Spleen (tissue), 11 donors: ENCODE results near the gene CDHR2. TPM values are rescaled to one million over a fixed set of nuclear protein-coding genes. Genes with fewer than 3 reads are reported as not detected.

Experiments
- DNase-seq: peaks from one replicate; pipeline ENCODE4 v3.0.0-alpha.2; 2020
- H3K27ac ChIP-seq, 8 donors: fragments of 200-600 bp; sonication (generic) in 7 of 8; 1 replicate in 4 of 8; 2 replicates in 4 of 8; pipeline versions ENCODE4 v1.5.0 to v1.8.0; 2016 to 2021; ENCODE audit warnings: inconsistent platforms in 4 of 8, mild to moderate bottlenecking in 4 of 8, moderate library complexity in 1 of 8
- H3K27me3 ChIP-seq, 7 donors: fragments of 200-600 bp; sonication (generic) in 6 of 7; replicated peaks in 1 of 7; 1 replicate in 4 of 7; 2 replicates in 3 of 7; pipeline versions ENCODE4 v1.5.0 to v1.8.0; 2016 to 2021; ENCODE audit warnings: inconsistent platforms in 3 of 7, mild to moderate bottlenecking in 1 of 7
- H3K36me3 ChIP-seq, 6 donors: fragments of 200-600 bp; sonication (generic) in 5 of 6; 1 replicate in 4 of 6; 2 replicates in 2 of 6; pipeline versions ENCODE4 v1.5.0 to v1.8.0; 2016 to 2021; ENCODE audit warnings: inconsistent platforms in 2 of 6
- H3K4me1 ChIP-seq, 6 donors: fragments of 200-600 bp; sonication (generic) in 5 of 6; 1 replicate in 3 of 6; 2 replicates in 3 of 6; pipeline versions ENCODE4 v1.5.0 to v1.8.0; 2016 to 2021; ENCODE audit warnings: inconsistent platforms in 3 of 6
- H3K4me3 ChIP-seq, 8 donors: fragments of 200-600 bp; sonication (generic) in 7 of 8; 1 replicate in 4 of 8; 2 replicates in 4 of 8; pipeline versions ENCODE4 v1.5.0 to v1.8.0; 2016 to 2021; ENCODE audit warnings: inconsistent platforms in 4 of 8, mild to moderate bottlenecking in 4 of 8, moderate library complexity in 2 of 8
- H3K9me3 ChIP-seq, 8 donors: fragments of 200-600 bp; sonication (generic) in 7 of 8; 1 replicate in 4 of 8; 2 replicates in 4 of 8; pipeline versions ENCODE4 v1.5.0 to v1.8.0; 2016 to 2021; ENCODE audit warnings: inconsistent platforms in 4 of 8
- CTCF ChIP-seq, 11 experiments: fragments of 200-600 bp in 7 of 11; fragments of 450-650 bp in 4 of 11; sonication (generic) in 4 of 11; IDR thresholded peaks in 8 of 11; conservative IDR thresholded peaks in 3 of 11; 1 replicate in 7 of 11; 2 replicates in 4 of 11; pipeline versions ENCODE4 v1.4.0 to v1.8.0; 2016 to 2021; ENCODE audit warnings: antibody characterized with exemption in 11 of 11, inconsistent platforms in 4 of 11, mild to moderate bottlenecking in 1 of 11
- POLR2A ChIP-seq, 3 donors: fragments of 450-650 bp; IDR thresholded peaks; one replicate each; pipeline ENCODE4 v1.5.1; 2017; ENCODE audit warnings: antibody characterized with exemption in 3 of 3, mild to moderate bottlenecking in 1 of 3
- POLR2AphosphoS5 ChIP-seq, 3 donors: sonication (generic); formaldehyde crosslinking; IDR thresholded peaks; one replicate each; pipeline ENCODE4 v1.5.1; 2017; ENCODE audit warnings: antibody characterized with exemption in 3 of 3
- WGBS, 5 donors: extraction: QIAGEN DNeasy Blood & Tissue Kit in 3 of 5; methylation state at CpG; one replicate each; pipeline versions ENCODE4 v1.1.5 to v1.1.7; 2013 to 2018; 5-methylcytosine and 5-hydroxymethylcytosine counted together
- intact Hi-C: fragments of 100-400 bp; cut with DNase I; formaldehyde crosslinking; loops from one replicate; pipeline ENCODE4 v1.15.0; 2023; ENCODE audit warnings: low total_unique reads
- polyA plus RNA-seq, 3 donors: library from polyadenylated mRNA; stranded (reverse); fragments of 200-250 nt; gene quantifications; one replicate each; pipeline ENCODE4 v1.2.1, GENCODE V29; 2013
- total RNA-seq, 7 donors: library from RNA; depleted of rRNA in 3 of 7; stranded (reverse); fragments of >200 nt in 3 of 7; fragmentation: NEBNext Ultra II Directional in 4 of 7; extraction: Animal tissue kit (Norgen Biotek cat#: 25700) in 4 of 7; gene quantifications; one replicate each; pipeline versions ENCODE4 v1.1.0 to v1.2.1, GENCODE V29; 2016 to 2021
- donor health status: healthy with polysubstance abuse.
- donor health status: DM: no; HTN: no; CAD: no; lungs with moderate emphysema.
- donor health status: DM: no; HTN: no; CAD: no.
- donor health status: Bipolar disorder and iron deficiency.
- donor health status: healthy.
- donor health status: DM: no; HTN: no; CAD: no.
- donor health status: DM: yes; HTN: yes; CAD: no.

The CDHR2 gene
- total and polyA plus RNA-seq, 10 donors = 0.02 to 1.4 (median 0.33) TPM; not detected in 2

GRCh38 chr5:176626876-176627236 lies 77.7 kb downstream of the CDHR2 start:
- H3K36me3 ChIP-seq = no peaks in the 10 kb centered on the region
- intact Hi-C loops = no loop called here
- no peak overlapping the region for H3K27ac ChIP-seq
- TF ChIP-seq POLR2A (IDR thresholded peaks at IDR 0.05) = no peak
- no peak for TF ChIP-seq CTCF (IDR thresholded peaks at IDR 0.05 in 8 of 11, conservative IDR thresholded peaks at IDR 0.05 in 3 of 11)
- TF ChIP-seq POLR2AphosphoS5 (IDR thresholded peaks at IDR 0.05) = no peak
- H3K4me3 ChIP-seq = no peak overlapping the region
- 45 to 63% (median 56%) methylated on average over 7 of the region's 7 CpGs for WGBS, 5 donors
- peak; percentile 49 for DNase-seq
- H3K9me3 ChIP-seq = no peaks in the 10 kb centered on the region
- H3K4me1 ChIP-seq = peaks cover 12 to 32% (median 17%) of the 10 kb centered on the region in 6 donors
- peaks cover 8 to 90% (median 37%) of the 10 kb centered on the region in 7 donors for H3K27me3 ChIP-seq

- WGBS, 5 donors = 73 to 90% (median 73%) methylated on average over 5 of the region's 5 CpGs
- intact Hi-C loops = no loop called here
- H3K27me3 ChIP-seq = peaks cover 8 to 93% (median 42%) of the 10 kb centered on the region in 7 donors
- TF ChIP-seq CTCF (IDR thresholded peaks at IDR 0.05 in 8 of 11, conservative IDR thresholded peaks at IDR 0.05 in 3 of 11) = no peak
- TF ChIP-seq POLR2A (IDR thresholded peaks at IDR 0.05) = no peak
- no peak for TF ChIP-seq POLR2AphosphoS5 (IDR thresholded peaks at IDR 0.05)
- peaks cover 12 to 32% (median 17%) of the 10 kb centered on the region in 6 donors for H3K4me1 ChIP-seq
- no peak overlapping the region for H3K4me3 ChIP-seq
- no peak for DNase-seq
- no peak overlapping the region for H3K27ac ChIP-seq
- H3K9me3 ChIP-seq = no peaks in the 10 kb centered on the region
- H3K36me3 ChIP-seq = no peaks in the 10 kb centered on the region
Measured at GRCh38 chr5:176627582-176627981, 78.4 kb downstream of the CDHR2 start.

GRCh38 chr5:176628406-176629228 lies 79.5 kb downstream of the CDHR2 start:
- H3K27me3 ChIP-seq = peaks cover 8 to 98% (median 42%) of the 10 kb centered on the region in 7 donors
- no peak overlapping the region for H3K4me3 ChIP-seq
- no peaks in the 10 kb centered on the region for H3K9me3 ChIP-seq
- intact Hi-C loops = no loop called here
- 52 to 61% (median 57%) methylated on average over 13 of the region's 13 CpGs for WGBS, 5 donors
- DNase-seq = no peak
- H3K36me3 ChIP-seq = no peaks in the 10 kb centered on the region
- no peak for TF ChIP-seq POLR2A (IDR thresholded peaks at IDR 0.05)
- TF ChIP-seq CTCF (IDR thresholded peaks at IDR 0.05 in 8 of 11, conservative IDR thresholded peaks at IDR 0.05 in 3 of 11) = no peak
- TF ChIP-seq POLR2AphosphoS5 (IDR thresholded peaks at IDR 0.05) = no peak
- H3K4me1 ChIP-seq = peaks cover 12 to 40% (median 19%) of the 10 kb centered on the region in 6 donors
- no peak overlapping the region for H3K27ac ChIP-seq

DNA sequence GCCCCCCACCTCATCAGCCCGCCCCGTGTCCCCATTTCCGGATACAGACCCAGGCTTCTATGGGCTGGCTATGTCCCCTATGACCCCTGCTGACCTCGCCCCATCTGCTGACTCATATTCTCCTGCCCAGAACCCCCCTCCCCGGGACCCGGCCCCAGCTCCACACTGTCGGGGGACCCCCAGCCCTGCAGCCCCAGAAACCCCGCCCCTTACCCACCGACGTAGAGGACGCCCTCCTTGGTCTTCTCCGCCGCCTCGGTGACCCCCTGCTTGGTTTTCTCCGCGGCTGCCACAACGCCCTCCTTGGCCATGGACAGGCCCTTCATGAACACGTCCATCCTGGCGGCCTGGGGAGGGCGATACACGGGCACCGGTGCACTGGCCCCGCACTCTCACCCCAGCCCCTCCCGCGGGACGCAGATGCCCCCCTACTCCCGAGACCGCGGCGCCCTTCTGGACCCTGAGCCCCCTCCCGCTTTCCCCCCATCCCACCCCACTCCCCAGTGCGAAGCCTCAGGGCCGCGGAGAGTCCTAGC lies 80.2 kb downstream of the CDHR2 start:
- H3K36me3 ChIP-seq = no peaks in the 10 kb centered on the region
- H3K27me3 ChIP-seq = peaks cover 8 to 98% (median 42%) of the 10 kb centered on the region in 7 donors
- TF ChIP-seq POLR2AphosphoS5 (IDR thresholded peaks at IDR 0.05) (no peak), CTCF (IDR thresholded peaks at IDR 0.05 in 8 of 11, conservative IDR thresholded peaks at IDR 0.05 in 3 of 11) (no peak), POLR2A (IDR thresholded peaks at IDR 0.05) (no peak)
- 8 to 11% (median 10%) methylated on average over 27 to 34 of the region's 34 CpGs for WGBS, 5 donors
- no peak overlapping the region for H3K27ac ChIP-seq
- intact Hi-C loops = no loop called here
- DNase-seq = peak; percentile 72
- H3K9me3 ChIP-seq = no peaks in the 10 kb centered on the region
- H3K4me3 ChIP-seq = peak overlapping the region in 3 of 8 donors; percentile 35 to 70 (median 36)
- peaks cover 12 to 48% (median 25%) of the 10 kb centered on the region in 6 donors for H3K4me1 ChIP-seq
